RWPE2 (cell line): Measurements from ENCODE around the gene FAF1.

Experiments
- ATAC-seq: fragments of 200-7000 bp; cut with Tn5 transposase; 3 replicates; pipeline ENCODE4 v1.9.1; 2021; ENCODE audit warnings: low read depth
- DNase-seq: peaks from one replicate; pipeline ENCODE4 v3.0.0-alpha.2; 2020; ENCODE audit warnings: low spot score
- H3K27ac ChIP-seq: fragments of 450-650 bp; 2 replicates; pipeline ENCODE4 v1.5.1; 2017; ENCODE audit warnings: mild to moderate bottlenecking; ENCODE audit not compliant: poor library complexity, severe bottlenecking
- H3K27me3 ChIP-seq: fragments of 250-450 bp; sonication (Bioruptor Pico); 2 replicates; pipeline ENCODE4 v1.5.1; 2021; ENCODE audit warnings: mild to moderate bottlenecking, moderate library complexity; ENCODE audit not compliant: insufficient read depth, poor library complexity, severe bottlenecking
- H3K36me3 ChIP-seq: fragments of 250-450 bp; sonication (Bioruptor Pico); 2 replicates; pipeline ENCODE4 v1.5.1; 2020; ENCODE audit warnings: low read depth, mild to moderate bottlenecking, moderate library complexity
- H3K4me1 ChIP-seq: fragments of 250-450 bp; sonication (Bioruptor Pico); 2 replicates; pipeline ENCODE4 v1.5.1; 2021; ENCODE audit warnings: mild to moderate bottlenecking, moderate library complexity; ENCODE audit not compliant: insufficient read depth, poor library complexity, severe bottlenecking
- H3K4me3 ChIP-seq: fragments of 250-450 bp; sonication (Bioruptor Pico); 2 replicates; pipeline ENCODE4 v1.5.1; 2021; ENCODE audit warnings: mild to moderate bottlenecking, moderate library complexity; ENCODE audit not compliant: severe bottlenecking
- H3K9me3 ChIP-seq: fragments of 250-450 bp; sonication (Bioruptor Pico); 2 replicates; pipeline ENCODE4 v1.5.1; 2021; ENCODE audit warnings: mild to moderate bottlenecking, moderate library complexity; ENCODE audit not compliant: severe bottlenecking
- TF ChIP-seq, protein P1 (sequence below): fragments of 450-650 bp; IDR thresholded peaks from one replicate; pipeline ENCODE4 v1.5.1; 2017; ENCODE audit warnings: mild to moderate bottlenecking, moderate library complexity; ENCODE audit not compliant: poor library complexity, severe bottlenecking

The FAF1 gene

GRCh38 chr1:50523548-50523947 lies 436.5 kb downstream of the FAF1 start:
- H3K27me3 ChIP-seq: no peaks in the 10 kb centered on the region
- H3K4me3 ChIP-seq: no peak overlapping the region
- ATAC-seq (no peak), DNase-seq (no peak)
- TF ChIP-seq, protein P1, sequence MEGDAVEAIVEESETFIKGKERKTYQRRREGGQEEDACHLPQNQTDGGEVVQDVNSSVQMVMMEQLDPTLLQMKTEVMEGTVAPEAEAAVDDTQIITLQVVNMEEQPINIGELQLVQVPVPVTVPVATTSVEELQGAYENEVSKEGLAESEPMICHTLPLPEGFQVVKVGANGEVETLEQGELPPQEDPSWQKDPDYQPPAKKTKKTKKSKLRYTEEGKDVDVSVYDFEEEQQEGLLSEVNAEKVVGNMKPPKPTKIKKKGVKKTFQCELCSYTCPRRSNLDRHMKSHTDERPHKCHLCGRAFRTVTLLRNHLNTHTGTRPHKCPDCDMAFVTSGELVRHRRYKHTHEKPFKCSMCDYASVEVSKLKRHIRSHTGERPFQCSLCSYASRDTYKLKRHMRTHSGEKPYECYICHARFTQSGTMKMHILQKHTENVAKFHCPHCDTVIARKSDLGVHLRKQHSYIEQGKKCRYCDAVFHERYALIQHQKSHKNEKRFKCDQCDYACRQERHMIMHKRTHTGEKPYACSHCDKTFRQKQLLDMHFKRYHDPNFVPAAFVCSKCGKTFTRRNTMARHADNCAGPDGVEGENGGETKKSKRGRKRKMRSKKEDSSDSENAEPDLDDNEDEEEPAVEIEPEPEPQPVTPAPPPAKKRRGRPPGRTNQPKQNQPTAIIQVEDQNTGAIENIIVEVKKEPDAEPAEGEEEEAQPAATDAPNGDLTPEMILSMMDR: no peak
- no peaks in the 10 kb centered on the region for H3K4me1 ChIP-seq
- peaks cover 7% of the 10 kb centered on the region for H3K36me3 ChIP-seq
- no peaks in the 10 kb centered on the region for H3K9me3 ChIP-seq
- no peak overlapping the region for H3K27ac ChIP-seq

DNA sequence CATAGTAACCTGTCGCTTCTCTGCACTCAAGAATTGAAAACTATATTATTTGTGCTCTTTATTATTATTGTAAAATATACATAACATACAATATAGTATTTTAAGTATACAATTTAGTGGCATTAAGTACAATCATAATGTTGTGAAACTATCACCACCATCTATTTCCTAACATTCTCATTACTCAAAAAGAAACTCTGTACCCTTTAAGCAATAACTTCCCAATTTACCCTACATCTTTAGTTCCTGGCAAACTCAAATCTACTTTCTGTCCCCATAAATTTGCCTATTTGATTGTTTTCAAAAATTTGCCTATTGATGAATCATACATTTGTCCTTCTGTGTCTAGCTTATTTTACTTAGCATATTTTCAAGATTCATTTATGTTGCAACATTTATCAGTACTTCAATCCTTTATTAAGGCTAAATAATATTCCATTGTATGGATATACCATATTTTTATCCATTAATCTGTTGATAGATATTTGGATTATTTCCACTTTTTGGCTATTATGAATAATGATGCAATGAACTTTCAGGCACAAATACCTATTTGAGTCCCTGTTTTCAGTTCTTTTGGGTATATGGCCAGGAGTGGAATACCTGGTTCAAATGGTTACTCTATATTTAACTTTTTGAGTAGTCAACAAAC lies 437.2 kb downstream of the FAF1 start:
- ATAC-seq: no peak
- no peak for DNase-seq
- Histone ChIP-seq H3K27me3 (no peaks in the 10 kb centered on the region), H3K9me3 (no peaks in the 10 kb centered on the region), H3K4me1 (no peaks in the 10 kb centered on the region), H3K27ac (no peak overlapping the region), H3K4me3 (no peak overlapping the region), H3K36me3 (peaks cover 7% of the 10 kb centered on the region)
- TF ChIP-seq, protein P1: no peak

GRCh38 chr1:50521703-50522102 lies 438.4 kb downstream of the FAF1 start:
- no peak for ATAC-seq

DNA sequence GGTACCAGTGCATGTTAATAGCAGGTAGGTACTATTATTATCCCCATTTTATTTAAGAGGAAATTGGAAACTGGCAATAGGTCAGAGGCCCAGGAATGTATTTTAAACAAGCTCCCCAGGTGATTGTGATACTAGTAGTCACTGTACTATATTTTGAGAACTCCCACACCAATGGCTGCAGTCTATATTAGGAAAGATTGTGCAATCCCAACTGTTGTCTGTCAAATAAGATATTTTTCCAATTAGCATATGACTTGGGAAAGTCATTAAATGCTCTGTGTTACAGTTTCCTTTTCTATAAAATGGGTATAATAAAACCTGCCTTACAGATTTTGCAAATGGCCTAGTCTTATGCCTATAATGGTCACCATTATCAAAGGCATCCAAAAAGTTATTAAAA lies 442.6 kb downstream of the FAF1 start:
- DNase-seq (no peak), ATAC-seq (no peak)
- Histone ChIP-seq H3K36me3 (peaks cover 6% of the 10 kb centered on the region), H3K4me1 (no peaks in the 10 kb centered on the region), H3K27me3 (no peaks in the 10 kb centered on the region), H3K27ac (no peak overlapping the region), H3K9me3 (no peaks in the 10 kb centered on the region), H3K4me3 (no peak overlapping the region)
- TF ChIP-seq, protein P1: no peak

More at GRCh38 chr1:50521703-50522102, 438.4 kb downstream of the FAF1 start:
- H3K4me3 ChIP-seq: no peak overlapping the region
- H3K9me3 ChIP-seq: no peaks in the 10 kb centered on the region
- H3K36me3 ChIP-seq: peaks cover 10% of the 10 kb centered on the region
- no peak overlapping the region for H3K27ac ChIP-seq
- no peaks in the 10 kb centered on the region for H3K4me1 ChIP-seq
- TF ChIP-seq, protein P1: no peak
- no peak for DNase-seq
- no peaks in the 10 kb centered on the region for H3K27me3 ChIP-seq

DNA sequence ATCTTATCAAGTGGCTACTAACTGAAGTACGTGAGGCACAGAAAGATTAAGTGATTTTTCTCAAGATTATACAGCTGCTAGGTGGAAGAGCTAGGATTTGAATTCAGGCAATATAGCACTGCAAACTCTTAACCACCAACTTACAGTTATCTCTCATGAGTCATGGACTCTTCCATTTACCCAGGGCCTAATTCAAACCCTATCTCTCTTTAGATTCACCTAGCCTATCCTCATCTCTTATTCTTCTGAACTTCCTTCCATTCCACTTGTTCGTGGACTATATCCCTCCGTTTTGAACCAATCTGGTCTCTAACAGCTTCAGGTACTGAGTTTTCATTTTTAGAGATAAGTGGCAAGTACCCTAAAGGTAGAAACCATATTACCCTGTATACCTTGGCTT lies 444.0 kb downstream of the FAF1 start:
- peaks cover 5% of the 10 kb centered on the region for H3K36me3 ChIP-seq
- no peak for DNase-seq
- no peaks in the 10 kb centered on the region for H3K4me1 ChIP-seq
- TF ChIP-seq, protein P1: no peak
- ATAC-seq: no peak
- H3K4me3 ChIP-seq: no peak overlapping the region
- H3K27me3 ChIP-seq: no peaks in the 10 kb centered on the region
- no peaks in the 10 kb centered on the region for H3K9me3 ChIP-seq
- H3K27ac ChIP-seq: no peak overlapping the region
